Endothelial cell of umbilical vein (primary cell): ENCODE data around the gene HDAC1. TPM values are rescaled to one million over a fixed set of nuclear protein-coding genes. Genes with fewer than 3 reads are reported as not detected.

Source experiments
- BruUV-seq: library from RNA; stranded (reverse); fragments of 400-500 nt; replicated peaks from 2 replicates; lab custom pipeline; 2021; lab: Mats Ljungman, UMichigan
- CTCF ChIA-PET: fragments of 300-600, 350-600 bp; sonication (Branson Sonifier 250); formaldehyde crosslinking; loops from one replicate; lab custom pipeline; 2021; ENCODE audit warnings: antibody characterized with exemption, inconsistent platforms; lab: Charles Lee
- POLR2A ChIA-PET: fragments of 300-600, 350-600 bp; sonication (Branson Sonifier 250); formaldehyde crosslinking; loops from one replicate; lab custom pipeline; 2021; ENCODE audit warnings: antibody characterized with exemption, inconsistent platforms; lab: Charles Lee
- DNase-seq: peaks from one replicate; pipeline ENCODE4 v3.0.0-alpha.2; 2011; ENCODE audit warnings: low read depth, low spot score
- FAIRE-seq: peaks from 2 replicates; lab custom pipeline; 2011; peaks lifted over from hg19 to GRCh38; lab: Jason Lieb, UNC
- H2AFZ ChIP-seq: 2 replicates; pipeline ENCODE4 v1.6.0; 2012; ENCODE audit warnings: low read depth, low read length, control low read depth, inconsistent platforms
- H3K27ac ChIP-seq: 2 replicates; pipeline ENCODE4 v1.5.1; 2011; ENCODE audit warnings: low read depth, mild to moderate bottlenecking, control low read depth, low read length, moderate library complexity; ENCODE audit not compliant: insufficient read depth
- H3K27me3 ChIP-seq, 2 experiments: 2 replicates each; pipeline versions ENCODE4 v1.6.0 to v1.6.1; 2011; ENCODE audit warnings: low read length in 2 of 2, mixed read lengths in 1 of 2; ENCODE audit not compliant: control insufficient read depth in 2 of 2, insufficient read depth in 2 of 2
- H3K36me3 ChIP-seq, 2 experiments: 2 replicates in 1 of 2; 3 replicates in 1 of 2; pipeline ENCODE4 v1.5.1; 2011; ENCODE audit warnings: low read length in 2 of 2, mild to moderate bottlenecking in 1 of 2, moderate library complexity in 1 of 2; ENCODE audit not compliant: control insufficient read depth in 2 of 2, insufficient read depth in 2 of 2; ENCODE audit errors: extremely low read depth in 1 of 2
- H3K4me1 ChIP-seq: 3 replicates; pipeline ENCODE4 v1.5.1; 2011; ENCODE audit warnings: mild to moderate bottlenecking, low read length; ENCODE audit not compliant: control insufficient read depth, insufficient read depth; ENCODE audit errors: extremely low read depth
- H3K4me2 ChIP-seq: 2 replicates; pipeline ENCODE4 v1.6.1; 2011; ENCODE audit warnings: low read length, control low read depth, mixed read lengths; ENCODE audit not compliant: insufficient read depth
- H3K4me3 ChIP-seq, 3 experiments: fragments of 200-600 bp in 1 of 3; sonication (generic), shearing (Covaris generic) in 1 of 3; replicated peaks in 1 of 3; 2 replicates each; pipeline ENCODE4 v1.5.1; 2011 to 2016; ENCODE audit warnings: control low read depth in 3 of 3, low read length in 3 of 3, mild to moderate bottlenecking in 2 of 3, inconsistent platforms in 1 of 3, low read depth in 1 of 3, moderate library complexity in 1 of 3; ENCODE audit not compliant: insufficient read depth in 1 of 3
- H3K79me2 ChIP-seq: 2 replicates; pipeline ENCODE4 v1.6.0; 2012; ENCODE audit warnings: low read length, inconsistent platforms; ENCODE audit not compliant: control insufficient read depth, insufficient read depth
- H3K9ac ChIP-seq: replicated peaks from 2 replicates; pipeline ENCODE3; 2011; ENCODE audit warnings: low read length, control low read depth; ENCODE audit not compliant: insufficient read depth; ENCODE audit errors: extremely low read depth
- H3K9me1 ChIP-seq: replicated peaks from 3 replicates; pipeline ENCODE4 v1.6.0; 2011; ENCODE audit warnings: mild to moderate bottlenecking, low read length; ENCODE audit not compliant: control insufficient read depth, insufficient read depth; ENCODE audit errors: extremely low read depth
- H3K9me3 ChIP-seq: replicated peaks from 2 replicates; pipeline ENCODE4 v1.5.1; 2012; ENCODE audit warnings: low read length, inconsistent platforms; ENCODE audit not compliant: control insufficient read depth, insufficient read depth
- H4K20me1 ChIP-seq: replicated peaks from 2 replicates; pipeline ENCODE3; 2011; ENCODE audit warnings: mild to moderate bottlenecking, low read length; ENCODE audit not compliant: control insufficient read depth, insufficient read depth; ENCODE audit errors: extremely low read depth
- EZH2 ChIP-seq: IDR thresholded peaks from 2 replicates; pipeline ENCODE4 v1.6.1; 2012; ENCODE audit warnings: borderline replicate concordance, low read depth, mild to moderate bottlenecking, moderate library complexity, low read length, inconsistent platforms; ENCODE audit not compliant: severe bottlenecking
- FOS ChIP-seq: IDR thresholded peaks from 2 replicates; pipeline ENCODE4 v1.6.1; 2011; ENCODE audit warnings: mild to moderate bottlenecking, low read length, moderate library complexity, borderline replicate concordance; ENCODE audit not compliant: insufficient read depth
- GATA2 ChIP-seq: IDR thresholded peaks from 2 replicates; pipeline ENCODE4 v1.7.0; 2011; ENCODE audit warnings: low read depth, mild to moderate bottlenecking, moderate library complexity, mixed read lengths, low read length; ENCODE audit not compliant: insufficient read length, insufficient read depth
- JUN ChIP-seq: IDR thresholded peaks from 2 replicates; pipeline ENCODE4 v1.6.1; 2011; ENCODE audit warnings: borderline replicate concordance, low read depth; ENCODE audit not compliant: insufficient read length, insufficient read depth
- MYC ChIP-seq: IDR thresholded peaks from one replicate; pipeline ENCODE4 v1.6.1; 2011; ENCODE audit warnings: mild to moderate bottlenecking, low read depth, low read length
- POLR2A ChIP-seq: IDR thresholded peaks from 2 replicates; pipeline ENCODE4 v1.6.1; 2012; ENCODE audit warnings: low read depth, mild to moderate bottlenecking, control low read depth, low read length
- POLR2AphosphoS5 ChIP-seq: IDR thresholded peaks from 2 replicates; pipeline ENCODE4 v1.6.1; 2012; ENCODE audit warnings: low read depth, mild to moderate bottlenecking, control low read depth, low read length, moderate library complexity; ENCODE audit not compliant: insufficient read depth
- dilution Hi-C: fragments of 300-500 bp; cut with MboI; formaldehyde crosslinking; loops from one replicate; pipeline ENCODE4 v1.15.0; 2019; ENCODE audit warnings: low sequenced_read_pairs; ENCODE audit not compliant: extremely low pct_ligation_motif_present
- intact Hi-C: fragments of 100-400 bp; cut with micrococcal nuclease; formaldehyde crosslinking; loops from one replicate; pipeline ENCODE4 v1.10.0; 2022
- polyA plus RNA-seq, 4 experiments: library from polyadenylated mRNA; depleted of rRNA in 3 of 4; stranded (reverse) in 3 of 4; unstranded in 1 of 4; fragments of >200 nt; gene quantifications; 2 replicates each; pipeline versions ENCODE4 v1.2.1 to v1.2.3, GENCODE V29; 2011 to 2012; ENCODE audit warnings: missing spikeins in 1 of 4
- total RNA-seq: library from RNA; stranded (reverse); gene quantifications from 2 replicates; pipeline ENCODE4 v1.2.3, GENCODE V29; 2021
- TF ChIP-seq, protein P1 (sequence below), 2 donors: IDR thresholded peaks; 1 replicate in 1 of 2; 2 replicates in 1 of 2; pipeline ENCODE4 v1.5.1; 2011; ENCODE audit warnings: low read length in 2 of 2, mild to moderate bottlenecking in 2 of 2, moderate library complexity in 2 of 2, control low read depth in 1 of 2, inconsistent platforms in 1 of 2, low read depth in 1 of 2; ENCODE audit not compliant: insufficient read depth in 1 of 2; ENCODE audit errors: extremely low read depth in 1 of 2
- TF ChIP-seq, protein P2 (sequence below): IDR thresholded peaks from 2 replicates; pipeline ENCODE4 v1.6.1; 2011; ENCODE audit not compliant: insufficient read depth, insufficient read length

Gene HDAC1
- total and polyA plus RNA-seq, 2 donors (not counting 3 experiments of a cell fraction or from before 2014, with no cell fraction given): 138 to 141 TPM

DNA sequence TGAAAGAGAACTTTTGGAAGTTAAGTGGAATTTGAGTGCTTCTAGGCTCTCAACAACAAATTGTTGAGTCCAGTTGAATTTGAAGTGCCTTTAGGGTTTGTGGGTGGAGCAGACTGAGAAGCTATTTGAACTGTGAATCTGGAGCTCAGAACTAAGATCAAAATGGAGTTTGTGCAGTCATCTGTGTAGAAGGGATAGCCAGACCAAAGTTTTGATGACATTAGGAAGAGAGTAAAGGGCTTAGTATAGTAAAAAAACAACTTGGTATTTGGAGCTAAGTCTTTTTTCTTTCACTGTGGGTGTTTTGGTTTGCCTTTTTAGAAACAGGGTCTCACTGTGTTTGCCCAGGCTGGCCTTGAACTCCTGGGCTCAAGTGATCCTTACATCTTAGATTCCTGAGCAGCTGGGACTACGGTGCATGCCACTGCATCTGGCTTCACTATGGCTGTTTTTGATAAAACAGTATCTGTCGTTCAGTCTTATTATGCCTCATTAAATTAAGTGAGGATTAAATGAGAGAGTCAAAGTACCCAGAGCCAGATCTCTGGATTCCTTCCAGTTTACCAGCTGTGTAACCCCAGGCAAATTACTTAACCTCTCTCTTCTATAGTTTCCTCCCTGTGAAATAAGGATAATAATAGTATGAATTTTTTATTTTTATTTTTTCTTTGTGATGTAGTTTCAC, 20.0 kb downstream of the HDAC1 start:
- Histone ChIP-seq H3K79me2 (peaks cover 5% of the 10 kb centered on the region), H3K4me3 (no peak overlapping the region), H3K4me1 (no peaks in the 10 kb centered on the region), H3K9me1 (no peaks in the 10 kb centered on the region), H3K27ac (no peak overlapping the region), H3K9ac (no peak overlapping the region), H3K36me3 (no peaks in the 10 kb centered on the region), H4K20me1 (peaks cover 2% of the 10 kb centered on the region), H3K4me2 (no peak overlapping the region), H3K27me3 (no peaks in the 10 kb centered on the region), H3K9me3 (no peaks in the 10 kb centered on the region), H2AFZ (no peak overlapping the region)
- BruUV-seq: no TSS peak
- DNase-seq (no peak), FAIRE-seq (no peak)
- dilution Hi-C loops: no loop called here
- ChIA-PET POLR2A (no interaction called here), CTCF (interaction anchor here (0.7 to 1.1 kb wide), 3 partner anchors 10 to 96 kb away, joined by 3 to 4 read pairs (median 4); no protein-coding TSS in a partner anchor)
- TF ChIP-seq FOS (no peak), POLR2AphosphoS5 (no peak)
- TF ChIP-seq, protein P1, sequence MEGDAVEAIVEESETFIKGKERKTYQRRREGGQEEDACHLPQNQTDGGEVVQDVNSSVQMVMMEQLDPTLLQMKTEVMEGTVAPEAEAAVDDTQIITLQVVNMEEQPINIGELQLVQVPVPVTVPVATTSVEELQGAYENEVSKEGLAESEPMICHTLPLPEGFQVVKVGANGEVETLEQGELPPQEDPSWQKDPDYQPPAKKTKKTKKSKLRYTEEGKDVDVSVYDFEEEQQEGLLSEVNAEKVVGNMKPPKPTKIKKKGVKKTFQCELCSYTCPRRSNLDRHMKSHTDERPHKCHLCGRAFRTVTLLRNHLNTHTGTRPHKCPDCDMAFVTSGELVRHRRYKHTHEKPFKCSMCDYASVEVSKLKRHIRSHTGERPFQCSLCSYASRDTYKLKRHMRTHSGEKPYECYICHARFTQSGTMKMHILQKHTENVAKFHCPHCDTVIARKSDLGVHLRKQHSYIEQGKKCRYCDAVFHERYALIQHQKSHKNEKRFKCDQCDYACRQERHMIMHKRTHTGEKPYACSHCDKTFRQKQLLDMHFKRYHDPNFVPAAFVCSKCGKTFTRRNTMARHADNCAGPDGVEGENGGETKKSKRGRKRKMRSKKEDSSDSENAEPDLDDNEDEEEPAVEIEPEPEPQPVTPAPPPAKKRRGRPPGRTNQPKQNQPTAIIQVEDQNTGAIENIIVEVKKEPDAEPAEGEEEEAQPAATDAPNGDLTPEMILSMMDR (IDR thresholded peaks at IDR 0.05; ENCODE audit: extremely low read depth in 1 of 2, insufficient read depth in 1 of 2, low read depth in 1 of 2, low read length in 2 of 2): no peak
- intact Hi-C loops: no loop called here

DNA sequence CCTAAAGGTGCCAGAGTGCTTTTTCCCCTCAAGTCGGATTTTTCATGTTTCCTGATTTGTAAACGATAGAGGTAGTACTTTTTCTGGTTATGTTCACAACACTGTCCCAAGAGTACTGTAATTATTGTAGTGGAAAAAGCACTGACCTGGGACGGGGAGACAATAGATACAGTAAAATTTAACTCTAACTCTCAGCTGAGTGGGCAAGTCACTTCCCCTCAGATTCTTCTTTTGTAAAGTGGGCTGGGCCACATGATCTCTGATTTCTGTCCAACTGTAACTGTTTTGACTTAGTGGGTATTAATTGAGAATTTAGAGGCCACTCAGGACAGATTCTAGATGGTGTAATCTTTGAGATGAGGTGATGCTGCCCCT, 25.0 kb downstream of the HDAC1 start:
- ChIA-PET CTCF (interaction anchor here (0.9 to 4.1 kb wide), 11 partner anchors 14 to 101 kb away, joined by 3 to 78 read pairs (median 7); partner anchors contain the start of genes FAM167B, HDAC1 and LCK), POLR2A (interaction anchor here (0.9 to 1.0 kb wide), 2 partner anchors 20 to 76 kb away, joined by 4 to 5 read pairs; no protein-coding TSS in a partner anchor)
- H3K36me3 ChIP-seq: peaks cover 0 to 7% of the 10 kb centered on the region in 2 experiments
- dilution Hi-C loops: no loop called here
- H3K4me3 ChIP-seq: no peak overlapping the region
- no peak for FAIRE-seq
- peaks cover 5% of the 10 kb centered on the region for H3K79me2 ChIP-seq
- no peak overlapping the region for H3K27ac ChIP-seq
- intact Hi-C loops: loop anchor here (1.0 kb wide), 4 partner anchors 69 to 102 kb away; partner anchors contain the start of genes EIF3I and TMEM234
- no peak overlapping the region for H3K4me2 ChIP-seq
- H3K9me3 ChIP-seq: no peaks in the 10 kb centered on the region
- H2AFZ ChIP-seq: no peak overlapping the region
- H3K9ac ChIP-seq: no peak overlapping the region
- H3K4me1 ChIP-seq: peaks cover 6% of the 10 kb centered on the region
- no peak for DNase-seq
- TF ChIP-seq FOS (no peak), JUN (no peak), EZH2 (no peak), POLR2A (no peak), MYC (no peak), GATA2 (no peak), POLR2AphosphoS5 (no peak)
- TF ChIP-seq, protein P2, sequence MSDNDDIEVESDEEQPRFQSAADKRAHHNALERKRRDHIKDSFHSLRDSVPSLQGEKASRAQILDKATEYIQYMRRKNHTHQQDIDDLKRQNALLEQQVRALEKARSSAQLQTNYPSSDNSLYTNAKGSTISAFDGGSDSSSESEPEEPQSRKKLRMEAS: no peak
- TF ChIP-seq, protein P1 (IDR thresholded peaks at IDR 0.05; ENCODE audit: extremely low read depth in 1 of 2, insufficient read depth in 1 of 2, low read depth in 1 of 2, low read length in 2 of 2): no peak
- H3K9me1 ChIP-seq: no peaks in the 10 kb centered on the region
- peaks cover 2% of the 10 kb centered on the region for H4K20me1 ChIP-seq
- BruUV-seq: no TSS peak
- no peaks in the 10 kb centered on the region for H3K27me3 ChIP-seq
